Endothelial cell of umbilical vein (primary cell): ENCODE results near the gene CADPS. TPM values are rescaled to one million over a fixed set of nuclear protein-coding genes. Genes with fewer than 3 reads are reported as not detected.

Experiments
- BruUV-seq: library from RNA; stranded (reverse); fragments of 400-500 nt; replicated peaks from 2 replicates; lab custom pipeline; 2021; lab: Mats Ljungman, UMichigan
- CTCF ChIA-PET: fragments of 300-600, 350-600 bp; sonication (Branson Sonifier 250); formaldehyde crosslinking; loops from one replicate; lab custom pipeline; 2021; ENCODE audit warnings: antibody characterized with exemption, inconsistent platforms; lab: Charles Lee
- POLR2A ChIA-PET: fragments of 300-600, 350-600 bp; sonication (Branson Sonifier 250); formaldehyde crosslinking; loops from one replicate; lab custom pipeline; 2021; ENCODE audit warnings: antibody characterized with exemption, inconsistent platforms; lab: Charles Lee
- DNase-seq: peaks from one replicate; pipeline ENCODE4 v3.0.0-alpha.2; 2011; ENCODE audit warnings: low read depth, low spot score
- FAIRE-seq: peaks from 2 replicates; lab custom pipeline; 2011; peaks lifted over from hg19 to GRCh38; lab: Jason Lieb, UNC
- H2AFZ ChIP-seq: 2 replicates; pipeline ENCODE4 v1.6.0; 2012; ENCODE audit warnings: low read depth, low read length, control low read depth, inconsistent platforms
- H3K27ac ChIP-seq: 2 replicates; pipeline ENCODE4 v1.5.1; 2011; ENCODE audit warnings: low read depth, mild to moderate bottlenecking, control low read depth, low read length, moderate library complexity; ENCODE audit not compliant: insufficient read depth
- H3K27me3 ChIP-seq, 2 experiments: 2 replicates each; pipeline versions ENCODE4 v1.6.0 to v1.6.1; 2011; ENCODE audit warnings: low read length in 2 of 2, mixed read lengths in 1 of 2; ENCODE audit not compliant: control insufficient read depth in 2 of 2, insufficient read depth in 2 of 2
- H3K36me3 ChIP-seq, 2 experiments: 2 replicates in 1 of 2; 3 replicates in 1 of 2; pipeline ENCODE4 v1.5.1; 2011; ENCODE audit warnings: low read length in 2 of 2, mild to moderate bottlenecking in 1 of 2, moderate library complexity in 1 of 2; ENCODE audit not compliant: control insufficient read depth in 2 of 2, insufficient read depth in 2 of 2; ENCODE audit errors: extremely low read depth in 1 of 2
- H3K4me1 ChIP-seq: 3 replicates; pipeline ENCODE4 v1.5.1; 2011; ENCODE audit warnings: mild to moderate bottlenecking, low read length; ENCODE audit not compliant: control insufficient read depth, insufficient read depth; ENCODE audit errors: extremely low read depth
- H3K4me2 ChIP-seq: 2 replicates; pipeline ENCODE4 v1.6.1; 2011; ENCODE audit warnings: low read length, control low read depth, mixed read lengths; ENCODE audit not compliant: insufficient read depth
- H3K4me3 ChIP-seq, 3 experiments: fragments of 200-600 bp in 1 of 3; sonication (generic), shearing (Covaris generic) in 1 of 3; replicated peaks in 1 of 3; 2 replicates each; pipeline ENCODE4 v1.5.1; 2011 to 2016; ENCODE audit warnings: control low read depth in 3 of 3, low read length in 3 of 3, mild to moderate bottlenecking in 2 of 3, inconsistent platforms in 1 of 3, low read depth in 1 of 3, moderate library complexity in 1 of 3; ENCODE audit not compliant: insufficient read depth in 1 of 3
- H3K79me2 ChIP-seq: 2 replicates; pipeline ENCODE4 v1.6.0; 2012; ENCODE audit warnings: low read length, inconsistent platforms; ENCODE audit not compliant: control insufficient read depth, insufficient read depth
- H3K9ac ChIP-seq: replicated peaks from 2 replicates; pipeline ENCODE3; 2011; ENCODE audit warnings: low read length, control low read depth; ENCODE audit not compliant: insufficient read depth; ENCODE audit errors: extremely low read depth
- H3K9me1 ChIP-seq: replicated peaks from 3 replicates; pipeline ENCODE4 v1.6.0; 2011; ENCODE audit warnings: mild to moderate bottlenecking, low read length; ENCODE audit not compliant: control insufficient read depth, insufficient read depth; ENCODE audit errors: extremely low read depth
- H3K9me3 ChIP-seq: replicated peaks from 2 replicates; pipeline ENCODE4 v1.5.1; 2012; ENCODE audit warnings: low read length, inconsistent platforms; ENCODE audit not compliant: control insufficient read depth, insufficient read depth
- H4K20me1 ChIP-seq: replicated peaks from 2 replicates; pipeline ENCODE3; 2011; ENCODE audit warnings: mild to moderate bottlenecking, low read length; ENCODE audit not compliant: control insufficient read depth, insufficient read depth; ENCODE audit errors: extremely low read depth
- CTCF ChIP-seq, 2 donors: IDR thresholded peaks; 1 replicate in 1 of 2; 2 replicates in 1 of 2; pipeline ENCODE4 v1.5.1; 2011; ENCODE audit warnings: low read length in 2 of 2, mild to moderate bottlenecking in 2 of 2, moderate library complexity in 2 of 2, control low read depth in 1 of 2, inconsistent platforms in 1 of 2, low read depth in 1 of 2; ENCODE audit not compliant: insufficient read depth in 1 of 2; ENCODE audit errors: extremely low read depth in 1 of 2
- EZH2 ChIP-seq: IDR thresholded peaks from 2 replicates; pipeline ENCODE4 v1.6.1; 2012; ENCODE audit warnings: borderline replicate concordance, low read depth, mild to moderate bottlenecking, moderate library complexity, low read length, inconsistent platforms; ENCODE audit not compliant: severe bottlenecking
- FOS ChIP-seq: IDR thresholded peaks from 2 replicates; pipeline ENCODE4 v1.6.1; 2011; ENCODE audit warnings: mild to moderate bottlenecking, low read length, moderate library complexity, borderline replicate concordance; ENCODE audit not compliant: insufficient read depth
- GATA2 ChIP-seq: IDR thresholded peaks from 2 replicates; pipeline ENCODE4 v1.7.0; 2011; ENCODE audit warnings: low read depth, mild to moderate bottlenecking, moderate library complexity, mixed read lengths, low read length; ENCODE audit not compliant: insufficient read length, insufficient read depth
- JUN ChIP-seq: IDR thresholded peaks from 2 replicates; pipeline ENCODE4 v1.6.1; 2011; ENCODE audit warnings: borderline replicate concordance, low read depth; ENCODE audit not compliant: insufficient read length, insufficient read depth
- MAX ChIP-seq: IDR thresholded peaks from 2 replicates; pipeline ENCODE4 v1.6.1; 2011; ENCODE audit not compliant: insufficient read depth, insufficient read length
- MYC ChIP-seq: IDR thresholded peaks from one replicate; pipeline ENCODE4 v1.6.1; 2011; ENCODE audit warnings: mild to moderate bottlenecking, low read depth, low read length
- POLR2A ChIP-seq: IDR thresholded peaks from 2 replicates; pipeline ENCODE4 v1.6.1; 2012; ENCODE audit warnings: low read depth, mild to moderate bottlenecking, control low read depth, low read length
- POLR2AphosphoS5 ChIP-seq: IDR thresholded peaks from 2 replicates; pipeline ENCODE4 v1.6.1; 2012; ENCODE audit warnings: low read depth, mild to moderate bottlenecking, control low read depth, low read length, moderate library complexity; ENCODE audit not compliant: insufficient read depth
- dilution Hi-C: fragments of 300-500 bp; cut with MboI; formaldehyde crosslinking; loops from one replicate; pipeline ENCODE4 v1.15.0; 2019; ENCODE audit warnings: low sequenced_read_pairs; ENCODE audit not compliant: extremely low pct_ligation_motif_present
- intact Hi-C: fragments of 100-400 bp; cut with micrococcal nuclease; formaldehyde crosslinking; loops from one replicate; pipeline ENCODE4 v1.10.0; 2022
- polyA plus RNA-seq, 4 experiments: library from polyadenylated mRNA; depleted of rRNA in 3 of 4; stranded (reverse) in 3 of 4; unstranded in 1 of 4; fragments of >200 nt; gene quantifications; 2 replicates each; pipeline versions ENCODE4 v1.2.1 to v1.2.3, GENCODE V29; 2011 to 2012; ENCODE audit warnings: missing spikeins in 1 of 4
- total RNA-seq: library from RNA; stranded (reverse); gene quantifications from 2 replicates; pipeline ENCODE4 v1.2.3, GENCODE V29; 2021

The CADPS gene
- total and polyA plus RNA-seq, 2 donors (not counting 3 experiments of a cell fraction or from before 2014, with no cell fraction given) = not detected

- dilution Hi-C loops = no loop called here
- no peaks in the 10 kb centered on the region for H3K9me1 ChIP-seq
- no peak overlapping the region for H3K4me2 ChIP-seq
- TF ChIP-seq MYC (no peak), FOS (no peak), POLR2A (no peak)
- no peaks in the 10 kb centered on the region for H3K36me3 ChIP-seq
- CTCF ChIA-PET = no interaction called here
- BruUV-seq = no TSS peak
- H2AFZ ChIP-seq = no peak overlapping the region
- no peak overlapping the region for H3K4me3 ChIP-seq
- intact Hi-C loops = no loop called here
- no peak for FAIRE-seq
- POLR2A ChIA-PET = no interaction called here
- H3K9me3 ChIP-seq = no peaks in the 10 kb centered on the region
- no peaks in the 10 kb centered on the region for H3K4me1 ChIP-seq
- H3K9ac ChIP-seq = no peak overlapping the region
- DNase-seq = no peak
- H3K79me2 ChIP-seq = no peaks in the 10 kb centered on the region
- H3K27ac ChIP-seq = no peak overlapping the region
- no peaks in the 10 kb centered on the region for H4K20me1 ChIP-seq
- peaks cover 4 to 5% of the 10 kb centered on the region in 2 experiments for H3K27me3 ChIP-seq
Measured at GRCh38 chr3:62405135-62405534, 470.1 kb downstream of the CADPS start.

- Histone ChIP-seq H3K9me3 (no peaks in the 10 kb centered on the region), H3K36me3 (no peaks in the 10 kb centered on the region), H3K79me2 (no peaks in the 10 kb centered on the region), H3K27ac (no peak overlapping the region), H4K20me1 (no peaks in the 10 kb centered on the region), H3K4me3 (no peak overlapping the region), H3K9me1 (no peaks in the 10 kb centered on the region), H3K4me2 (no peak overlapping the region), H2AFZ (no peak overlapping the region), H3K4me1 (no peaks in the 10 kb centered on the region), H3K9ac (no peak overlapping the region), H3K27me3 (peaks cover 4 to 5% of the 10 kb centered on the region in 2 experiments)
- intact Hi-C loops (no loop called here), dilution Hi-C loops (no loop called here)
- FAIRE-seq (no peak), DNase-seq (no peak)
- POLR2A ChIA-PET = no interaction called here
- no peak for TF ChIP-seq GATA2
- TF ChIP-seq FOS = no peak
- TF ChIP-seq JUN = no peak
- TF ChIP-seq POLR2A = no peak
- TF ChIP-seq MYC = no peak
- no peak for TF ChIP-seq MAX
- no peak for TF ChIP-seq EZH2
- no peak for TF ChIP-seq CTCF (IDR thresholded peaks at IDR 0.05; ENCODE audit: extremely low read depth in 1 of 2, insufficient read depth in 1 of 2, low read depth in 1 of 2, low read length in 2 of 2)
- TF ChIP-seq POLR2AphosphoS5 = no peak
- no TSS peak for BruUV-seq
- CTCF ChIA-PET = interaction anchor here (0.8 kb wide), 1 partner anchor 15 kb away, joined by 3 read pairs; no protein-coding TSS in a partner anchor
Measured at GRCh38 chr3:62404321-62404720, 470.9 kb downstream of the CADPS start.
